Upper lobe of left lung (tissue), 6 donors: ENCODE measurements around the gene D2HGDH. TPM values are rescaled to one million over a fixed set of nuclear protein-coding genes. Genes with fewer than 3 reads are reported as not detected.
A peak's percentile ranks its signal among the peaks of the same experiment; 100 is the strongest.
"Not testable (repeated sequence)": the region's sequence is repeated elsewhere in the genome, so short reads cannot be mapped to it uniquely, and the experiment has no call there.

Experiments used
- ATAC-seq, 2 donors: fragments of 200-7000 bp; cut with Tn5 transposase; one replicate each; pipeline ENCODE4 v1.9.1; 2022; ENCODE audit warnings: mild to moderate bottlenecking in 2 of 2, moderate library complexity in 2 of 2; ENCODE audit not compliant: low FRiP score in 2 of 2
- DNase-seq, 2 donors: peaks; one replicate each; pipeline ENCODE4 v3.0.0-alpha.2; 2019 to 2020
- H3K27ac ChIP-seq, 4 donors: fragments of 200-600 bp; sonication (generic); one replicate each; pipeline ENCODE4 v1.5.1; 2016 to 2019
- H3K27me3 ChIP-seq, 4 donors: fragments of 200-600 bp; sonication (generic); one replicate each; pipeline ENCODE4 v1.5.1; 2017 to 2019
- H3K36me3 ChIP-seq, 4 donors: fragments of 200-600 bp; sonication (generic); one replicate each; pipeline ENCODE4 v1.5.1; 2016 to 2019
- H3K4me1 ChIP-seq, 4 donors: fragments of 200-600 bp; sonication (generic); one replicate each; pipeline ENCODE4 v1.5.1; 2018 to 2019
- H3K4me3 ChIP-seq, 4 donors: fragments of 200-600 bp; sonication (generic); one replicate each; pipeline ENCODE4 v1.5.1; 2017 to 2019; ENCODE audit warnings: mild to moderate bottlenecking in 2 of 4, moderate library complexity in 1 of 4
- H3K9me3 ChIP-seq, 4 donors: fragments of 200-600 bp; sonication (generic); one replicate each; pipeline ENCODE4 v1.5.1; 2018 to 2019
- CTCF ChIP-seq, 6 experiments: fragments of 450-650 bp in 4 of 6; fragments of 200-600 bp in 2 of 6; sonication (generic) in 2 of 6; IDR thresholded peaks; one replicate each; pipeline ENCODE4 v1.5.1; 2016 to 2019; ENCODE audit warnings: antibody characterized with exemption in 6 of 6
- EP300 ChIP-seq, 4 donors: sonication (generic); formaldehyde crosslinking; IDR thresholded peaks; one replicate each; pipeline ENCODE4 v1.5.1; 2017; ENCODE audit warnings: antibody characterized with exemption in 4 of 4, control low read depth in 2 of 4
- POLR2A ChIP-seq, 4 donors: fragments of 450-650 bp; IDR thresholded peaks; one replicate each; pipeline ENCODE4 v1.5.1; 2016 to 2017; ENCODE audit warnings: antibody characterized with exemption in 4 of 4, mild to moderate bottlenecking in 2 of 4
- POLR2AphosphoS5 ChIP-seq, 2 donors: sonication (generic); formaldehyde crosslinking; IDR thresholded peaks; one replicate each; pipeline ENCODE4 v1.5.1; 2017; ENCODE audit warnings: antibody characterized with exemption in 2 of 2
- WGBS, 2 donors: methylation state at CpG; one replicate each; pipeline ENCODE4 v1.1.5; 2017 to 2018; 5-methylcytosine and 5-hydroxymethylcytosine counted together
- total RNA-seq, 6 donors: library from RNA; depleted of rRNA in 4 of 6; stranded (reverse); fragments of >200 nt in 4 of 6; gene quantifications; one replicate each; pipeline versions ENCODE4 v1.1.0 to v1.2.1, GENCODE V29; 2016 to 2021
- donor health status: DM: no; HTN: no; CAD: no; lungs with moderate emphysema.
- donor health status: DM: no; HTN: yes; CAD: no; lungs with severe emphysema.

D2HGDH gene
- total RNA-seq, 6 donors from 2014 or later, result 12.5 to 155 (median 35.8) TPM

GRCh38 chr2:241799522-241800197, 65.2 kb downstream of the D2HGDH start:
- Histone ChIP-seq H3K27me3 (peaks cover 0 to 15% (median 4%) of the 10 kb centered on the region in 4 donors), H3K36me3 (no peaks in the 10 kb centered on the region), H3K9me3 (no peaks in the 10 kb centered on the region), H3K27ac (no peak overlapping the region), H3K4me3 (no peak overlapping the region), H3K4me1 (peaks cover 10 to 18% (median 16%) of the 10 kb centered on the region in 4 donors)
- WGBS, 2 donors, result 81 to 86% methylated on average over 4 to 10 of the region's 10 CpGs
- ATAC-seq, result no peak
- TF ChIP-seq EP300 (IDR thresholded peaks at IDR 0.05), result no peak
- TF ChIP-seq POLR2A (IDR thresholded peaks at IDR 0.05), result no peak
- TF ChIP-seq POLR2AphosphoS5 (IDR thresholded peaks at IDR 0.05), result no peak
- TF ChIP-seq CTCF (IDR thresholded peaks at IDR 0.05), result no peak
- DNase-seq, result peak in 1 of 2 donors; percentile 59

GRCh38 chr2:241800198-241800903, 65.9 kb downstream of the D2HGDH start:
- ATAC-seq, H3K27ac ChIP-seq, H3K36me3 ChIP-seq, H3K4me3 ChIP-seq, H3K9me3 ChIP-seq: not testable (repeated sequence)
- H3K4me1 ChIP-seq, result peaks cover 10 to 20% (median 18%) of the 10 kb centered on the region in 4 donors
- DNase-seq, result peak in 1 of 2 donors; percentile 58
- H3K27me3 ChIP-seq, result peaks cover 0 to 15% (median 4%) of the 10 kb centered on the region in 4 donors
- 75 to 79% methylated on average over 33 to 34 of the region's 35 CpGs for WGBS, 2 donors

GRCh38 chr2:241801611-241802420, 67.4 kb downstream of the D2HGDH start:
- Histone ChIP-seq H3K4me1 (peaks cover 10 to 20% (median 18%) of the 10 kb centered on the region in 4 donors), H3K4me3 (no peak overlapping the region), H3K27ac (no peak overlapping the region), H3K36me3 (no peaks in the 10 kb centered on the region), H3K27me3 (peaks cover 0 to 15% (median 4%) of the 10 kb centered on the region in 4 donors), H3K9me3 (no peaks in the 10 kb centered on the region)
- WGBS, 2 donors, result 79% methylated on average over 18 to 37 of the region's 44 CpGs
- TF ChIP-seq CTCF (IDR thresholded peaks at IDR 0.05), result no peak
- no peak for TF ChIP-seq POLR2AphosphoS5 (IDR thresholded peaks at IDR 0.05)
- TF ChIP-seq POLR2A (IDR thresholded peaks at IDR 0.05), result no peak
- TF ChIP-seq EP300 (IDR thresholded peaks at IDR 0.05), result no peak
- ATAC-seq, result no peak
- DNase-seq, result peak; percentile 18 to 77

- peaks cover 0 to 15% (median 4%) of the 10 kb centered on the region in 4 donors for H3K27me3 ChIP-seq
- TF ChIP-seq EP300 (IDR thresholded peaks at IDR 0.05) (no peak), CTCF (IDR thresholded peaks at IDR 0.05) (no peak), POLR2A (IDR thresholded peaks at IDR 0.05) (no peak), POLR2AphosphoS5 (IDR thresholded peaks at IDR 0.05) (no peak)
- peaks cover 10 to 20% (median 18%) of the 10 kb centered on the region in 4 donors for H3K4me1 ChIP-seq
- no peaks in the 10 kb centered on the region for H3K9me3 ChIP-seq
- peak in 1 of 2 donors; percentile 42 for DNase-seq
- no peak for ATAC-seq
- peak overlapping the region in 1 of 4 donors; percentile 51 for H3K4me3 ChIP-seq
- H3K36me3 ChIP-seq, result no peaks in the 10 kb centered on the region
- H3K27ac ChIP-seq, result no peak overlapping the region
- WGBS, 2 donors, result 50 to 58% methylated on average over 16 to 30 of the region's 32 CpGs
These were observed 68.2 kb downstream of the D2HGDH start for GRCh38 chr2:241802421-241803318.
